AG04449 (cell line): Measurements from ENCODE around the gene MAPT.

ENCODE experiments used
- CTCF ChIA-PET: fragments of 350-600 bp; formaldehyde crosslinking; extraction: SDS; loops from one replicate; lab custom pipeline; 2021; ENCODE audit warnings: antibody characterized with exemption; lab: Yijun Ruan, JAX
- POLR2A ChIA-PET: fragments of 400-600, 350-600 bp; formaldehyde crosslinking; extraction: SDS; loops from one replicate; lab custom pipeline; 2020; ENCODE audit warnings: antibody characterized with exemption, inconsistent platforms; lab: Yijun Ruan, JAX
- DNase-seq: peaks from one replicate; pipeline ENCODE4 v3.0.0-alpha.2; 2010; ENCODE audit warnings: low read depth, low spot score
- H3K4me3 ChIP-seq: 2 replicates; pipeline ENCODE4 v1.5.1; 2011; ENCODE audit warnings: low read depth, mild to moderate bottlenecking, control low read depth, low read length
- TF ChIP-seq, protein P1 (sequence below): IDR thresholded peaks from one replicate; pipeline ENCODE4 v1.5.1; 2011; ENCODE audit warnings: mild to moderate bottlenecking, moderate library complexity, low read length, control low read depth, inconsistent platforms; ENCODE audit not compliant: insufficient read depth; ENCODE audit errors: missing control alignments

Gene MAPT

DNA sequence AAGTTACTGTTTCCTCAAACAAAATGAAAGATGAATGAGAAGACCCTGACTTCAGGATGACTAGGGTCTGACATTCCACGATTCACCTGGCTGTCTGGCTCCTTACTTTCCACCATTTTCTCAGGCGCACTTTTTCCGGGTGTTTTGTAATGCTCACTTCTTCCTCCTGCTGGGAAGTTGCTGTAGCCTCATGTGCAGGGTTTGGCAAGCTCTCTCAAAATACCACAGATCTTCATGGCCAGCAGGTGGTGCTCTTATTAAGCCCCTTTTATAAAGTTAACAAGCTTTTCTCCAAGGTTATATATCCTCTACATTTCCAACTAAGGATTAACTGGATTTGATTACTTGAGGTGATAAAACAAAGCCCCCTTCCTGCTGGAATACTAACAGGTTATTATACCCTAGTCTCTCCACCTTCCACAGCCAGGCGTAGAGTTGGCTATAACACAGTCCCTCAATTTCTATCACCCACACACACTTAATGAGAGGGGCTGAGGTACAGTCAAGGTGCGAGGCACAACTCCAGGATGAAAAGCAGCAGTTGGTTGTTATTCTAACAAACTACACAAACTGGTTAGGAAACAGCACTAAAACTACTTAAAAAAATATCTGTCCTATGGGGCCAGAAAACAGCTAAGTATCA, 150.1 kb downstream of the MAPT start:
- ChIA-PET CTCF (interaction anchor here (0.6 to 12.2 kb wide), 36 partner anchors 10 to 236 kb away, joined by 3 to 131 read pairs (median 6); partner anchors contain the start of gene KANSL1), POLR2A (interaction anchor here (0.5 kb wide), 1 partner anchor 15 kb away, joined by 3 read pairs; no protein-coding TSS in a partner anchor)
- DNase-seq = peak; percentile 61
- TF ChIP-seq, protein P1, sequence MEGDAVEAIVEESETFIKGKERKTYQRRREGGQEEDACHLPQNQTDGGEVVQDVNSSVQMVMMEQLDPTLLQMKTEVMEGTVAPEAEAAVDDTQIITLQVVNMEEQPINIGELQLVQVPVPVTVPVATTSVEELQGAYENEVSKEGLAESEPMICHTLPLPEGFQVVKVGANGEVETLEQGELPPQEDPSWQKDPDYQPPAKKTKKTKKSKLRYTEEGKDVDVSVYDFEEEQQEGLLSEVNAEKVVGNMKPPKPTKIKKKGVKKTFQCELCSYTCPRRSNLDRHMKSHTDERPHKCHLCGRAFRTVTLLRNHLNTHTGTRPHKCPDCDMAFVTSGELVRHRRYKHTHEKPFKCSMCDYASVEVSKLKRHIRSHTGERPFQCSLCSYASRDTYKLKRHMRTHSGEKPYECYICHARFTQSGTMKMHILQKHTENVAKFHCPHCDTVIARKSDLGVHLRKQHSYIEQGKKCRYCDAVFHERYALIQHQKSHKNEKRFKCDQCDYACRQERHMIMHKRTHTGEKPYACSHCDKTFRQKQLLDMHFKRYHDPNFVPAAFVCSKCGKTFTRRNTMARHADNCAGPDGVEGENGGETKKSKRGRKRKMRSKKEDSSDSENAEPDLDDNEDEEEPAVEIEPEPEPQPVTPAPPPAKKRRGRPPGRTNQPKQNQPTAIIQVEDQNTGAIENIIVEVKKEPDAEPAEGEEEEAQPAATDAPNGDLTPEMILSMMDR = peak; percentile 74
- H3K4me3 ChIP-seq = no peak overlapping the region

DNA sequence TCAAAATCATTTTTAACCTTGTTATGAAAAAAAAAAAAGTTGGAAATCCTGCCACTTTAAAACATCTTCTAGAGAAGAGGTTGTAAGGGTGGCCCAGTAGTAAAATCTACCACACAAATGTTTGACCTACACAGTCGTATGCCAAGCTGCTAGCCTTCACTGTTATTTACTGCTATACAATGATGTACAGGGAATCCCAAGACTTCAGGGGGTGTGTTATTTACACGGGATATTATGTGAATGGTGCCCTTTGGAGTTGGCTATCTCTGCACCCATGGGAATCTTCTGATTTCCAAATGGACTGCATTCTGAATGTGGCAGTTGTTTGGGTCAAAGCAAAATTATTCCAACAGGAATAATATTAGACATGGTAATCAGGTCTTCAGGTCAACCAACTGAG, 150.6 kb downstream of the MAPT start:
- TF ChIP-seq, protein P1 = no peak
- no peak for DNase-seq
- ChIA-PET POLR2A (no interaction called here), CTCF (interaction anchor here (0.6 to 12.2 kb wide), 33 partner anchors 10 to 235 kb away, joined by 3 to 131 read pairs (median 7); partner anchors contain the start of gene KANSL1)
- H3K4me3 ChIP-seq = no peak overlapping the region

DNA sequence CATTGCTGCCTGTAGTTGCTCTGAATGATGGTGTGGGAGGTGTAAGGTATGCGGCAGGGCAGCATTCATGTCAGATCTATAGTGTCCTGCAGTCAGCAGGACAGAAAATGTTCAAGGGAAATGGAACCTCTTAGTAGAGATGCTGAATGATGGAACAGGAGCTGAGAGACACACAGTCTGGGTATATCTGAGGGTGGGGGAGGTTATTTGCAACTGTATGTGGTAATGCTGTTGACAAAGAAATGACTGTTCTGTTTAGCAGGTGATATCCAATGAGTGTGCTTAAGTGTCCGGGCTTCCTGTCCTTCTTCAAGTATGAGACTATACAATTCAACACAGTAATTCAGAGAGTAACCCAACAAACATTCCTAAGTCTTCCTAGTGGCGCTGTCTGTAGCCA, 151.3 kb downstream of the MAPT start:
- ChIA-PET CTCF (interaction anchor here (0.8 to 12.2 kb wide), 10 partner anchors 9 to 166 kb away, joined by 3 to 131 read pairs (median 34); partner anchors contain the start of gene KANSL1), POLR2A (no interaction called here)
- no peak overlapping the region for H3K4me3 ChIP-seq
- no peak for DNase-seq
- TF ChIP-seq, protein P1 = no peak

DNA sequence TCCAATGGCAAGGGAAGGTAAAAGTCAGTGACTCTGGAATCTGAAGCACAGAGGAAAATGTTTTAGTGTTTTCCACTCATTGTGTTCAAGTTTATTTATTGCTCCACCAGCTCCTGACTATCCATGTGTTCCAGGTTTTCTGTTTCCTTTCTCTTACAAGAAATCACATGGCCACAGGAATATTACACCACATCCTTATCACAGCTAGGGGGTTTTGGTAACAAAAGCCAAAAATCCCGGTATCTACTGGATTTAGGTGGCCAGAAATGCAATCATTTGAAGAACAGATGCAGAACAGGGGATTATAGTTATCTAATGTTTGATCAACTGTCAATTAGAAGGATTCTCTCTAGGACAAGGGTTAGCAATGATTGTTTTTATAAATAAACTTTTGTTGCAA, 152.6 kb downstream of the MAPT start:
- DNase-seq = no peak
- no peak overlapping the region for H3K4me3 ChIP-seq
- ChIA-PET CTCF (interaction anchor here (2.8 to 12.2 kb wide), 4 partner anchors 8 to 164 kb away, joined by 10 to 131 read pairs (median 74); partner anchors contain the start of gene KANSL1), POLR2A (interaction anchor here (0.7 kb wide), 1 partner anchor 152 kb away, joined by 3 read pairs; no protein-coding TSS in a partner anchor)
- TF ChIP-seq, protein P1 = no peak

DNA sequence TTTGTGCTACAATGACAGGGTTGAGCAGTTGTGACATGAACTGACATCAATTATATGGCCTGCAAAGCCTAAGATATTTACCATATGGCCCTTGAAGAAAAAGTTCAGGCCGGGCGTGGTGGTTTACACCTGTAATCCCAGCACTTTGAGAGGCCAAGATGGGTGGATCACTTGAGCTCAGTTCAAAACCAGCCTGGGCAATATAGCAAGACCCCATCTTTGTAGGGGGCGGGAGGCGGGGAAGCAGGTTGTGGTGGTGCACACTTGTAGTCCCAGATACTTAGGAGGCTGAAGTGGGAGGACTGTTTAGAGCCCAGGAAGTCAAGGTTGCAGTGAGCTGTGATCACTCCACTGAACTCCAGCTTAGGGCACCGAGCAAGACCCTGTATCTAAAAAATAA, 153.0 kb downstream of the MAPT start:
- DNase-seq = no peak
- ChIA-PET POLR2A (no interaction called here), CTCF (interaction anchor here (2.8 to 12.2 kb wide), 4 partner anchors 7 to 164 kb away, joined by 10 to 131 read pairs (median 74); partner anchors contain the start of gene KANSL1)
- no peak overlapping the region for H3K4me3 ChIP-seq
- TF ChIP-seq, protein P1 = no peak

DNA sequence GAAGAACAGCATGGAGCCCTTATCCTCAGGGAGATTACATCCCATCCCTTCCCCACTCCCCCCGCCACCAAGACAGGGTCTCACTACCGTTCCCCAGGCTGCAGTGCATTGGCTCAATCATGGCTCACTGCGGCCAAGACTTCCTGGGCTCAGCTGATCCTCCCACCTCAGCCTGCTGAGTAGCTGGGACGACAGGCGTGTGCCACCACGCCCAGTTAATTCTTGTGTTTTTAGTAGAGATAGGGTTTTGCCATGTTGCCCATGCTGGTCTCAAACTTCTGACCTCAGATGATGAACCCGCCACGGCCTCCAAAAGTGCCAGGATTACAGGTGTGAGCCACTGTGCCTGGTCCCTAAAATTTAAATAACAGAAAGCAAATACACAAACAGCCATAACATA, 153.5 kb downstream of the MAPT start:
- POLR2A ChIA-PET = no interaction called here
- no peak overlapping the region for H3K4me3 ChIP-seq
- TF ChIP-seq, protein P1 = no peak
- CTCF ChIA-PET = interaction anchor here (2.8 to 12.2 kb wide), 3 partner anchors 7 to 145 kb away, joined by 10 to 131 read pairs (median 62); partner anchors contain the start of gene KANSL1
- DNase-seq = no peak
